HUDEP-2 (cell line): ENCODE data around the gene CFH.
"Not testable (repeated sequence)": the region's sequence is repeated elsewhere in the genome, so short reads cannot be mapped to it uniquely, and the experiment has no call there.

ENCODE experiments used
- DNase-seq, 76 experiments: peaks; one replicate each; lab custom pipeline; 2025; ENCODE audit not compliant: unreplicated experiment in 76 of 76; lab: John Stamatoyannopoulos, UW

The CFH gene

GRCh38 chr1:196738730-196739129 lies 86.9 kb downstream of the CFH start:
- DNase-seq: no peak

GRCh38 chr1:196743244-196743643 lies 91.4 kb downstream of the CFH start:
- peak in 9 of 76 experiments; percentile 1 to 43 (median 8) for DNase-seq

- DNase-seq: not testable (repeated sequence)
Measured at GRCh38 chr1:196765019-196765740, 113.3 kb downstream of the CFH start.

- not testable (repeated sequence) for DNase-seq
Measured at GRCh38 chr1:196769823-196770222, 118.0 kb downstream of the CFH start.

GRCh38 chr1:196773713-196774112 lies 121.9 kb downstream of the CFH start:
- no peak for DNase-seq

GRCh38 chr1:196774175-196774574 lies 122.3 kb downstream of the CFH start:
- DNase-seq: no peak

- no peak for DNase-seq
Measured at GRCh38 chr1:196774603-196775002, 122.8 kb downstream of the CFH start, which contains the start of gene CFHR3. CFHR3 (plus strand) TSS chr1:196774840; CDS start chr1:196774887, 47 bp downstream.

- DNase-seq: no peak
Measured at GRCh38 chr1:196777603-196778002, 125.8 kb downstream of the CFH start.

GRCh38 chr1:196779093-196779492 lies 127.2 kb downstream of the CFH start:
- no peak for DNase-seq

GRCh38 chr1:196791252-196791651 lies 139.4 kb downstream of the CFH start:
- DNase-seq: not testable (repeated sequence)

- DNase-seq: not testable (repeated sequence)
Measured at GRCh38 chr1:196794103-196794502, 142.3 kb downstream of the CFH start.
